Vagina (tissue), 2 donors: ENCODE data around the gene ARPP21. TPM values are rescaled to one million over a fixed set of nuclear protein-coding genes. Genes with fewer than 3 reads are reported as not detected.

Source experiments
- DNase-seq, 2 donors: peaks; one replicate each; pipeline ENCODE4 v3.0.0-alpha.2; 2017; ENCODE audit errors: extremely low spot score in 2 of 2
- H3K27ac ChIP-seq: fragments of 200-600 bp; sonication (generic); one replicate; pipeline ENCODE4 v1.5.1; 2019
- H3K27me3 ChIP-seq: fragments of 200-600 bp; sonication (generic); one replicate; pipeline ENCODE4 v1.5.1; 2019
- H3K36me3 ChIP-seq, 2 donors: fragments of 200-600 bp; sonication (generic); one replicate each; pipeline ENCODE4 v1.5.1; 2017 to 2019
- H3K4me1 ChIP-seq: fragments of 200-600 bp; sonication (generic); one replicate; pipeline ENCODE4 v1.5.1; 2019
- H3K4me3 ChIP-seq, 2 donors: fragments of 200-600 bp; sonication (generic); 1 replicate in 1 of 2; 2 replicates in 1 of 2; pipeline ENCODE4 v1.5.1; 2016 to 2019
- H3K9me3 ChIP-seq: fragments of 200-600 bp; sonication (generic); one replicate; pipeline ENCODE4 v1.5.1; 2019
- POLR2A ChIP-seq, 2 donors: fragments of 450-650 bp; IDR thresholded peaks; one replicate each; pipeline ENCODE4 v1.6.1; 2017; ENCODE audit warnings: antibody characterized with exemption in 2 of 2, mild to moderate bottlenecking in 2 of 2, moderate library complexity in 2 of 2
- POLR2AphosphoS5 ChIP-seq, 2 donors: sonication (generic); formaldehyde crosslinking; IDR thresholded peaks; one replicate each; pipeline ENCODE4 v1.9.0; 2017; ENCODE audit warnings: antibody characterized with exemption in 2 of 2, mild to moderate bottlenecking in 2 of 2, low read depth in 1 of 2; ENCODE audit not compliant: insufficient read depth in 1 of 2
- intact Hi-C: fragments of 100-400 bp; cut with DNase I; formaldehyde crosslinking; loops from one replicate; pipeline ENCODE4 v1.15.1; 2023
- total RNA-seq: library from RNA; depleted of rRNA; stranded (reverse); fragments of >200 nt; gene quantifications from one replicate; pipeline ENCODE4 v1.2.3, GENCODE V29; 2016
- TF ChIP-seq, protein P1 (sequence below), 3 experiments: fragments of 450-650 bp in 2 of 3; fragments of 200-600 bp in 1 of 3; sonication (generic) in 1 of 3; IDR thresholded peaks; one replicate each; pipeline ENCODE4 v1.5.1; 2017 to 2019; ENCODE audit warnings: antibody characterized with exemption in 3 of 3, mild to moderate bottlenecking in 2 of 3, moderate library complexity in 2 of 3

ARPP21 gene
- total RNA-seq, 1 donor from 2014 or later: not detected

DNA sequence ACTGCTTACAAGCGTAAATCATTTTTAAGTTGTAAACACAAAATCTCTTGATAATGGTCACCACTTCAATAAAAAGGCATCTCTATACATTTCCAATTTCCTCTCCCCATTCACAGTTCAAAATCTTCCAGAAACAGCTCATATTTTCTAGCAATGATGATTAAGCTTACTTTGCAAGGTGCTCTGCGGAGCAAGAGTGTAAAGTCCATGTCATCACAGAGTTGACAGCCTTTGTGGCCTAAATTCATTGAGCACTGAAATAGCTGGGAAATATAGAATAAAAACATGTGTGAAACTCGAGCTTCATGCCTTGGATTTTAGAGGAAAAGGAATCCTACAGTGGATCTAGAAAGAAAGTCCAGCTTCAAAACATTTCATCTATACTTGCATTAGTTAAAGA is 41.8 kb upstream of the ARPP21 start:
- Histone ChIP-seq H3K27me3 (no peaks in the 10 kb centered on the region), H3K36me3 (no peaks in the 10 kb centered on the region), H3K9me3 (no peaks in the 10 kb centered on the region), H3K4me3 (no peak overlapping the region), H3K27ac (no peak overlapping the region), H3K4me1 (no peaks in the 10 kb centered on the region)
- no peak for DNase-seq
- TF ChIP-seq, protein P1, sequence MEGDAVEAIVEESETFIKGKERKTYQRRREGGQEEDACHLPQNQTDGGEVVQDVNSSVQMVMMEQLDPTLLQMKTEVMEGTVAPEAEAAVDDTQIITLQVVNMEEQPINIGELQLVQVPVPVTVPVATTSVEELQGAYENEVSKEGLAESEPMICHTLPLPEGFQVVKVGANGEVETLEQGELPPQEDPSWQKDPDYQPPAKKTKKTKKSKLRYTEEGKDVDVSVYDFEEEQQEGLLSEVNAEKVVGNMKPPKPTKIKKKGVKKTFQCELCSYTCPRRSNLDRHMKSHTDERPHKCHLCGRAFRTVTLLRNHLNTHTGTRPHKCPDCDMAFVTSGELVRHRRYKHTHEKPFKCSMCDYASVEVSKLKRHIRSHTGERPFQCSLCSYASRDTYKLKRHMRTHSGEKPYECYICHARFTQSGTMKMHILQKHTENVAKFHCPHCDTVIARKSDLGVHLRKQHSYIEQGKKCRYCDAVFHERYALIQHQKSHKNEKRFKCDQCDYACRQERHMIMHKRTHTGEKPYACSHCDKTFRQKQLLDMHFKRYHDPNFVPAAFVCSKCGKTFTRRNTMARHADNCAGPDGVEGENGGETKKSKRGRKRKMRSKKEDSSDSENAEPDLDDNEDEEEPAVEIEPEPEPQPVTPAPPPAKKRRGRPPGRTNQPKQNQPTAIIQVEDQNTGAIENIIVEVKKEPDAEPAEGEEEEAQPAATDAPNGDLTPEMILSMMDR (IDR thresholded peaks at IDR 0.05): no peak
- TF ChIP-seq POLR2A (IDR thresholded peaks at IDR 0.05) (no peak), POLR2AphosphoS5 (IDR thresholded peaks at IDR 0.05; ENCODE audit: insufficient read depth in 1 of 2, low read depth in 1 of 2) (no peak)
- intact Hi-C loops: no loop called here

DNA sequence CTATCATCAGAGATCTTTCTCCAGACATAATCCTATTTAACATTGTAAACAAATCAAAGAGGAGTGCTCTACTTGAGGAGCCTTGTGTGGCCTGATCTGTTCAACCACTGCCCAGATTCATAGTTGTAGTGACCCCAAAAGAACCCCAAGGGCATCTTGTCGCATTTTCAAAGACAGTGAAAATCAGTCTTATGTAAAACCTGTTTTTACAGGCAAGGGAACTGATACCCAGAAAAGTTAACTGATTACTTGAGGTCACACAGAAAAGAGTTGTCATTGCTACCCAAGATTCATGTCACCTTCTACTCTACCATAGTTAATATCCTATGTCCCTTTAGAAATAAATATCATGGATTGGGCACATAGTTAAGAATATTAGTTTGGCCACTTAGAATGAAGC is 40.5 kb upstream of the ARPP21 start:
- TF ChIP-seq POLR2A (IDR thresholded peaks at IDR 0.05) (no peak), POLR2AphosphoS5 (IDR thresholded peaks at IDR 0.05; ENCODE audit: insufficient read depth in 1 of 2, low read depth in 1 of 2) (no peak)
- TF ChIP-seq, protein P1 (IDR thresholded peaks at IDR 0.05): no peak
- Histone ChIP-seq H3K27ac (no peak overlapping the region), H3K4me3 (no peak overlapping the region), H3K27me3 (no peaks in the 10 kb centered on the region), H3K4me1 (no peaks in the 10 kb centered on the region), H3K9me3 (no peaks in the 10 kb centered on the region), H3K36me3 (no peaks in the 10 kb centered on the region)
- intact Hi-C loops: no loop called here
- DNase-seq: no peak

DNA sequence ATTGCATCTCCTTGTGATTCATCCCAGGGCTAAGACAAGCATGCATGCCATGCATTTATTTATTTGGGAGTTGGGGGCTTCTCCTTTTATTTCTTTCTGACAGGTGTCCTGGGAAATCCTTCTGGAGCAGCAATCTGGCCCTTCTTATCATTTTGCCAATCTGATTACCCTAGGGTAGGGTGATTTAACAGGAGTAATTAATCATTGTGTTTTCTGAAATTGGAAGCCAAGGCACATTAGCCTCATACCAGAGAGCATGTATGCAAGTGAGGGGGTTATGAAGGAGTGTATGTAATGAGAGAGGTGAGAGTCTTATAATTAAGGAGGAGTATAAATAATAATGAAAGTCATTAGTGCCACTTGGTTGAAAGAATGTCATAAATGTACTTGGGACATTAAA is 37.4 kb upstream of the ARPP21 start:
- Histone ChIP-seq H3K27me3 (no peaks in the 10 kb centered on the region), H3K4me1 (no peaks in the 10 kb centered on the region), H3K36me3 (no peaks in the 10 kb centered on the region), H3K9me3 (no peaks in the 10 kb centered on the region), H3K27ac (no peak overlapping the region), H3K4me3 (no peak overlapping the region)
- DNase-seq: no peak
- intact Hi-C loops: no loop called here
- TF ChIP-seq POLR2A (IDR thresholded peaks at IDR 0.05) (no peak), POLR2AphosphoS5 (IDR thresholded peaks at IDR 0.05; ENCODE audit: insufficient read depth in 1 of 2, low read depth in 1 of 2) (no peak)
- TF ChIP-seq, protein P1 (IDR thresholded peaks at IDR 0.05): no peak

DNA sequence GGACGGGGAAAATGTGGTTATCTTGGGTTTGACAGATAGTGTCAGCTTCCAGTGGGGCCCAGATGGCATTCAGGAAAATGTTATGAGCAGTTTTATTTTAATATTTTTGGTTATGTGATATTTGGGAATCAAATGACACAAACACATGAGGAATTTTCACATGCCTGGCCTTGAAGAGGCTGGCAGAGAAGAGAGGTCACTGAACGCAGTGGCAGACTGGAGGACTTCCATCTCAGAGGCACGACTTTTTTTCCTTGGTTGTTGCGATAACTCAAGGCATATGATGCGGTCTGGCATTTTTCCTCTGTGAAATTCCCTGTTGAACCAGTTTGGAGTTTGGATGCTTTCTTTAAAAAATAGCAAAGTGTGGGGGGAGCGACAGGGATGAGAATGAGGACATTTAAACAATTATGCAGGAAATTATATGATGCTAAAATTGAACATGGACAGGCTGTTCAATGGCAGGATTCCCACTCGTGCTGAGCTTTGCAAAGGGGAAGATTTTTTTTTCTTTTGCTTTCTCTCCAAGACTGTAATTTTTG is 36.9 kb upstream of the ARPP21 start:
- Histone ChIP-seq H3K9me3 (no peaks in the 10 kb centered on the region), H3K4me1 (no peaks in the 10 kb centered on the region), H3K36me3 (no peaks in the 10 kb centered on the region), H3K27me3 (no peaks in the 10 kb centered on the region), H3K4me3 (no peak overlapping the region), H3K27ac (no peak overlapping the region)
- DNase-seq: no peak
- TF ChIP-seq, protein P1 (IDR thresholded peaks at IDR 0.05): no peak
- TF ChIP-seq POLR2A (IDR thresholded peaks at IDR 0.05) (no peak), POLR2AphosphoS5 (IDR thresholded peaks at IDR 0.05; ENCODE audit: insufficient read depth in 1 of 2, low read depth in 1 of 2) (no peak)
- intact Hi-C loops: no loop called here

DNA sequence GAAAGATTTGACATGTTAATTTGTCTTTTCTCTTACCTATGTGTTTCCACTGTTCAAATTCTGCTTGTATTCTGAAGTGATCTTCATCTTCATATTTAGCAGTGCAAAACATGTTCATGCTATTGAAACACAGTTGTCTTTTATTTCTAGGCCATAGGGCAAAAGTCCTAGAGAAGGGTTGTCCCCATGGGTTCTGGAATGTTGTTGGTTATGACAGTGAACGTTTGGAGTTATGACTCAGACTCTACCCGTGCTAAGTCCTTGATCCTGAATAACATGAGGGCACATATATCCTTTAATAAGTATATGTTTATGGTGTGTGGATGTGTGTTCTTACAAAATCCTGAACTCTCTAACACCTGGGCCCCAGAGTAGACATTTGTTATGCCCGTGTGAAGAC is 23.0 kb upstream of the ARPP21 start:
- H3K36me3 ChIP-seq: no peaks in the 10 kb centered on the region
- no peaks in the 10 kb centered on the region for H3K4me1 ChIP-seq
- TF ChIP-seq POLR2A (IDR thresholded peaks at IDR 0.05) (no peak), POLR2AphosphoS5 (IDR thresholded peaks at IDR 0.05; ENCODE audit: insufficient read depth in 1 of 2, low read depth in 1 of 2) (no peak)
- TF ChIP-seq, protein P1 (IDR thresholded peaks at IDR 0.05): no peak
- no peaks in the 10 kb centered on the region for H3K27me3 ChIP-seq
- no peak for DNase-seq
- H3K4me3 ChIP-seq: no peak overlapping the region
- intact Hi-C loops: no loop called here
- no peak overlapping the region for H3K27ac ChIP-seq
- no peaks in the 10 kb centered on the region for H3K9me3 ChIP-seq
